ENCODE results near the gene SEMA6B.

Gene SEMA6B

DNA sequence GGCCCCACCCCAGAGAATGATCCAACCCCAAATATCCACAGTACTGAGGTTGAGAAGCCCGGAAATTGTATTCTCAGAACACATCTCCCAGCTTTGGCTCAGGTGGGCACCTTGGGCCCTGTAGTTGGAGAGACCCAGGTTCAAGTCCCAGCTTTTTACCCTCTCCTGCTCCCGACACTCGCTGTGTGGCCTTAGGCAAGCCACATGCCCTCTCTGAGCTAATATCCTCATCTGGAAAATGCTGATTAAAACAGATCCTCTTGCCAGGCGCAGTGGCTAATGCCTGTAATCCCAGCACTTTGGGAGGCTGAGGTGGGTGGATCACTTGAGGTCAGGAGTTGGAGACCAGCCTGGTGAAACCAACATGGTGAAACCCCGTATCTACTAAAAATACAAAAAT, 43.8 kb downstream of the SEMA6B start:
- ATAC-seq (ENCODE audit: low read depth) (no peak), DNase-seq (ENCODE audit: low spot score) (no peak)
- Histone ChIP-seq H3K4me3 (ENCODE audit: severe bottlenecking) (no peak overlapping the region), H3K27ac (ENCODE audit: poor library complexity, severe bottlenecking) (no peak overlapping the region), H3K4me1 (ENCODE audit: insufficient read depth, poor library complexity, severe bottlenecking) (peaks cover 10% of the 10 kb centered on the region), H3K9me3 (ENCODE audit: severe bottlenecking) (no peaks in the 10 kb centered on the region), H3K36me3 (ENCODE audit: low read depth) (no peaks in the 10 kb centered on the region), H3K27me3 (ENCODE audit: insufficient read depth, poor library complexity, severe bottlenecking) (no peaks in the 10 kb centered on the region)
- TF ChIP-seq, protein P1, sequence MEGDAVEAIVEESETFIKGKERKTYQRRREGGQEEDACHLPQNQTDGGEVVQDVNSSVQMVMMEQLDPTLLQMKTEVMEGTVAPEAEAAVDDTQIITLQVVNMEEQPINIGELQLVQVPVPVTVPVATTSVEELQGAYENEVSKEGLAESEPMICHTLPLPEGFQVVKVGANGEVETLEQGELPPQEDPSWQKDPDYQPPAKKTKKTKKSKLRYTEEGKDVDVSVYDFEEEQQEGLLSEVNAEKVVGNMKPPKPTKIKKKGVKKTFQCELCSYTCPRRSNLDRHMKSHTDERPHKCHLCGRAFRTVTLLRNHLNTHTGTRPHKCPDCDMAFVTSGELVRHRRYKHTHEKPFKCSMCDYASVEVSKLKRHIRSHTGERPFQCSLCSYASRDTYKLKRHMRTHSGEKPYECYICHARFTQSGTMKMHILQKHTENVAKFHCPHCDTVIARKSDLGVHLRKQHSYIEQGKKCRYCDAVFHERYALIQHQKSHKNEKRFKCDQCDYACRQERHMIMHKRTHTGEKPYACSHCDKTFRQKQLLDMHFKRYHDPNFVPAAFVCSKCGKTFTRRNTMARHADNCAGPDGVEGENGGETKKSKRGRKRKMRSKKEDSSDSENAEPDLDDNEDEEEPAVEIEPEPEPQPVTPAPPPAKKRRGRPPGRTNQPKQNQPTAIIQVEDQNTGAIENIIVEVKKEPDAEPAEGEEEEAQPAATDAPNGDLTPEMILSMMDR (IDR thresholded peaks at IDR 0.05; ENCODE audit: poor library complexity, severe bottlenecking) = no peak

DNA sequence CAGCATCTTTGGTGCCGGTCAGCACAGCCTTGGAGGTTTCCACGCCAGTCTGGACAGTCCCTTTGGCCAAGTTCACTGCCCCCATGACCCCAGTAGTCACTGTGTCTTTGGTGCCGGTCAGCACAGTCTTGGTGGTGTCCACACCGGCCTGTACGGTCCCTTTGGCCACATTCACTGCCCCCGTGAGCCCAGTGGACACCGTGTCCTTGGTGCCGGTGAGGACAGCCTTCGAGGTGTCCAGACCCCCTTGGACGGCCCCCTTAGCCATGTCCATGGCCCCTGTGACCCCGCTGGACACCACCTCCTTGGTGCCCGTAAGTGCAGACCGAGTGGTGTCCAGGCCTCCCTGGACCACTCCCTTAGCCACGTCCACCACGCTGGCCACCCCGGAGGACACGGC, 46.2 kb downstream of the SEMA6B start:
- DNase-seq (ENCODE audit: low spot score) (no peak), ATAC-seq (ENCODE audit: low read depth) (no peak)
- no peak overlapping the region for H3K27ac ChIP-seq (ENCODE audit: poor library complexity, severe bottlenecking)
- no peaks in the 10 kb centered on the region for H3K4me1 ChIP-seq (ENCODE audit: insufficient read depth, poor library complexity, severe bottlenecking)
- H3K4me3 ChIP-seq (ENCODE audit: severe bottlenecking) = no peak overlapping the region
- H3K9me3 ChIP-seq (ENCODE audit: severe bottlenecking) = no peaks in the 10 kb centered on the region
- TF ChIP-seq, protein P1 (IDR thresholded peaks at IDR 0.05; ENCODE audit: poor library complexity, severe bottlenecking) = no peak
- H3K27me3 ChIP-seq (ENCODE audit: insufficient read depth, poor library complexity, severe bottlenecking) = no peaks in the 10 kb centered on the region
- no peaks in the 10 kb centered on the region for H3K36me3 ChIP-seq (ENCODE audit: low read depth)

DNA sequence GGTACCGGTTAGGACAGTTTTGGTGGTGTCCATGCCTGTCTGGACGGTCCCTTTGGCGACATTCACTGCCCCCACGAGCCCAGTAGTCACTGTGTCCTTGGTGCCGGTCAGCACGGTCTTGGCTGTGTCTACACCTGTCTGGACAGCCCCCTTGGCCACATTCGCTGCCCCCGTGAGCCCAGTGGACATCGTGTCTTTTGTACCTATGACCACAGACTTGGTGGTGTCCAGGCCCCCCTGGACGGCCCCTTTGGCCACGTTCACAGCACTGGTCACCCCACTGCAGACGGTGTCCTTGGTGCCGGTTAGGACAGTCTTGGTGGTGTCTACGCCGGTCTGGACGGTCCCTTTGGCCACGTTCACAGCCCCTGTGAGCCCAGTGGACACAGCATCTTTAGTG, 47.4 kb downstream of the SEMA6B start:
- Histone ChIP-seq H3K9me3 (ENCODE audit: severe bottlenecking) (no peaks in the 10 kb centered on the region), H3K4me3 (ENCODE audit: severe bottlenecking) (no peak overlapping the region), H3K27me3 (ENCODE audit: insufficient read depth, poor library complexity, severe bottlenecking) (no peaks in the 10 kb centered on the region), H3K4me1 (ENCODE audit: insufficient read depth, poor library complexity, severe bottlenecking) (no peaks in the 10 kb centered on the region), H3K36me3 (ENCODE audit: low read depth) (no peaks in the 10 kb centered on the region), H3K27ac (ENCODE audit: poor library complexity, severe bottlenecking) (no peak overlapping the region)
- ATAC-seq (ENCODE audit: low read depth) (no peak), DNase-seq (ENCODE audit: low spot score) (no peak)
- TF ChIP-seq, protein P1 (IDR thresholded peaks at IDR 0.05; ENCODE audit: poor library complexity, severe bottlenecking) = no peak

DNA sequence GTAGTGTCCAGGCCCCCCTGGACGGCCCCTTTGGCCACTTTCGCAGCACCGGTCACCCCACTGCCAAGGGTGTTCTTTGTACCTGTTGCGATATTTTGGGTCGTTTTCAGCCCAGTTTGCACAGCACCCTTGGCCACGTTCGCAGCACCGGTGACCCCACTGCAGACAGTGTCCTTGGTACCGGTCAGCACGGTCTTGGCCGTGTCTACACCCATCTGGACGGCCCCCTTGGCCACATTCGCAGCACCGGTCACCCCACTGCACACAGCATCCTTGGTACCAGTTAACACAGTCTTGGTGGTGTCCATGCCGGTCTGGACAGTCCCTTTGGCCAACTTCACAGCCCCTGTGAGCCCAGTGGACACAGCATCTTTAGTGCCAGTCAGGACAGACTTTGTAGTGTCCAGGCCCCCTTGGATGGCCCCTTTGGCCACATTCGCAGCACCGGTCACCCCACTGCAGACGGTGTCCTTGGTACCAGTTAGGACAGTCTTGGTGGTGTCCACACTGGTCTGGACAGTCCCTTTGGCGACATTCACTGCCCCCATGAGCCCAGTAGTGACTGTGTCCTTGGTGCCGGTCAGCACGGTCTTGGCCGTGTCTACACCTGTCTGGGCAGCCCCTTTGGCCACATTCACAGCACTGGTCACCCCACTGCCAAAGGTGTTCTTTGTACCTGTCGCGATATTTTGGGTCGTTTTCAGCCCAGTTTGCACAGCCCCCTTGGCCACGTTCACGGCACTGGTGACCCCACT, 48.0 kb downstream of the SEMA6B start:
- no peak for DNase-seq (ENCODE audit: low spot score)
- no peaks in the 10 kb centered on the region for H3K9me3 ChIP-seq (ENCODE audit: severe bottlenecking)
- TF ChIP-seq, protein P1 (IDR thresholded peaks at IDR 0.05; ENCODE audit: poor library complexity, severe bottlenecking) = no peak
- ATAC-seq (ENCODE audit: low read depth) = no peak; the same call in 2 of the 3 replicates
- H3K27me3 ChIP-seq (ENCODE audit: insufficient read depth, poor library complexity, severe bottlenecking) = no peaks in the 10 kb centered on the region
- H3K27ac ChIP-seq (ENCODE audit: poor library complexity, severe bottlenecking) = no peak overlapping the region
- no peak overlapping the region for H3K4me3 ChIP-seq (ENCODE audit: severe bottlenecking)
- no peaks in the 10 kb centered on the region for H3K4me1 ChIP-seq (ENCODE audit: insufficient read depth, poor library complexity, severe bottlenecking)
- H3K36me3 ChIP-seq (ENCODE audit: low read depth) = no peaks in the 10 kb centered on the region
